ENCODE measurements around the gene GPC6. TPM values are rescaled to one million over a fixed set of nuclear protein-coding genes. Genes with fewer than 3 reads are reported as not detected.
A peak's percentile ranks its signal among the peaks of the same experiment; 100 is the strongest.

The GPC6 gene
- total and polyA plus RNA-seq, 2 experiments from 2014 or later: 26.0 to 92.8 TPM

GRCh38 chr13:94435604-94436226 lies 1209.1 kb downstream of the GPC6 start:
- no peaks in the 10 kb centered on the region for H4K20me1 ChIP-seq (ENCODE audit: insufficient read depth, poor library complexity, severe bottlenecking)
- peak; percentile 60 for DNase-seq (ENCODE audit: low spot score)
- H3K27me3 ChIP-seq: no peaks in the 10 kb centered on the region
- TF ChIP-seq EZH2phosphoT487 (IDR thresholded peaks at IDR 0.05; ENCODE audit: low read depth, severe bottlenecking, unreplicated experiment) (no peak), CTCF (IDR thresholded peaks at IDR 0.05; ENCODE audit: poor library complexity) (peak; percentile 68), EZH2 (IDR thresholded peaks at IDR 0.05; ENCODE audit: borderline replicate concordance) (no peak)
- no peaks in the 10 kb centered on the region for H3K79me2 ChIP-seq
- H2AFZ ChIP-seq: no peak overlapping the region
- WGBS (ENCODE audit: low lambda C conversion rate, missing lambda C conversion rate): 44% methylated on average over 4 of the region's 4 CpGs
- no peak overlapping the region for H3K4me3 ChIP-seq
- no peak overlapping the region for H3K27ac ChIP-seq
- H3K9me2 ChIP-seq (replicated peaks; ENCODE audit: insufficient read depth): no peaks in the 10 kb centered on the region
- H3K9me3 ChIP-seq (ENCODE audit: low read depth): no peaks in the 10 kb centered on the region
- H3K36me3 ChIP-seq (replicated peaks; ENCODE audit: insufficient read depth, low read depth): no peaks in the 10 kb centered on the region
- H3K4me1 ChIP-seq (ENCODE audit: insufficient read depth): peaks cover 11% of the 10 kb centered on the region
- no peak overlapping the region for H3K4me2 ChIP-seq

- Histone ChIP-seq H3K9me3 (ENCODE audit: low read depth) (no peaks in the 10 kb centered on the region), H3K79me2 (no peaks in the 10 kb centered on the region), H3K4me3 (no peak overlapping the region), H3K4me2 (no peak overlapping the region), H3K4me1 (ENCODE audit: insufficient read depth) (no peaks in the 10 kb centered on the region), H3K27me3 (no peaks in the 10 kb centered on the region), H3K9me2 (replicated peaks; ENCODE audit: insufficient read depth) (no peaks in the 10 kb centered on the region), H3K36me3 (replicated peaks; ENCODE audit: insufficient read depth, low read depth) (no peaks in the 10 kb centered on the region), H2AFZ (no peak overlapping the region), H3K27ac (no peak overlapping the region), H4K20me1 (ENCODE audit: insufficient read depth, poor library complexity, severe bottlenecking) (no peaks in the 10 kb centered on the region)
- no peak for TF ChIP-seq EZH2 (IDR thresholded peaks at IDR 0.05; ENCODE audit: borderline replicate concordance)
- no peak for TF ChIP-seq EZH2phosphoT487 (IDR thresholded peaks at IDR 0.05; ENCODE audit: low read depth, severe bottlenecking, unreplicated experiment)
- no peak for TF ChIP-seq CTCF (IDR thresholded peaks at IDR 0.05; ENCODE audit: poor library complexity)
- DNase-seq (ENCODE audit: low spot score): no peak
Observed at GRCh38 chr13:94444826-94445225, 1218.2 kb downstream of the GPC6 start.

- Histone ChIP-seq H3K9me2 (replicated peaks; ENCODE audit: insufficient read depth) (no peaks in the 10 kb centered on the region), H3K9me3 (ENCODE audit: low read depth) (no peaks in the 10 kb centered on the region), H3K27me3 (no peaks in the 10 kb centered on the region), H3K27ac (no peak overlapping the region), H2AFZ (no peak overlapping the region), H3K4me1 (ENCODE audit: insufficient read depth) (no peaks in the 10 kb centered on the region), H3K79me2 (no peaks in the 10 kb centered on the region), H3K36me3 (replicated peaks; ENCODE audit: insufficient read depth, low read depth) (no peaks in the 10 kb centered on the region), H3K4me2 (no peak overlapping the region), H4K20me1 (ENCODE audit: insufficient read depth, poor library complexity, severe bottlenecking) (no peaks in the 10 kb centered on the region), H3K4me3 (no peak overlapping the region)
- no peak for DNase-seq (ENCODE audit: low spot score)
- TF ChIP-seq CTCF (IDR thresholded peaks at IDR 0.05; ENCODE audit: poor library complexity) (no peak), EZH2phosphoT487 (IDR thresholded peaks at IDR 0.05; ENCODE audit: low read depth, severe bottlenecking, unreplicated experiment) (no peak), EZH2 (IDR thresholded peaks at IDR 0.05; ENCODE audit: borderline replicate concordance) (no peak)
Observed at GRCh38 chr13:94454334-94454733, 1227.7 kb downstream of the GPC6 start.

GRCh38 chr13:94454906-94455305 lies 1228.3 kb downstream of the GPC6 start:
- Histone ChIP-seq H2AFZ (no peak overlapping the region), H3K36me3 (replicated peaks; ENCODE audit: insufficient read depth, low read depth) (no peaks in the 10 kb centered on the region), H3K9me2 (replicated peaks; ENCODE audit: insufficient read depth) (no peaks in the 10 kb centered on the region), H3K4me1 (ENCODE audit: insufficient read depth) (no peaks in the 10 kb centered on the region), H3K79me2 (no peaks in the 10 kb centered on the region), H3K27ac (no peak overlapping the region), H3K27me3 (no peaks in the 10 kb centered on the region), H3K9me3 (ENCODE audit: low read depth) (no peaks in the 10 kb centered on the region), H4K20me1 (ENCODE audit: insufficient read depth, poor library complexity, severe bottlenecking) (no peaks in the 10 kb centered on the region), H3K4me2 (no peak overlapping the region), H3K4me3 (no peak overlapping the region)
- no peak for DNase-seq (ENCODE audit: low spot score)
- 66% methylated on average over 2 of the region's 2 CpGs for WGBS (ENCODE audit: low lambda C conversion rate, missing lambda C conversion rate)
- TF ChIP-seq EZH2 (IDR thresholded peaks at IDR 0.05; ENCODE audit: borderline replicate concordance) (no peak), EZH2phosphoT487 (IDR thresholded peaks at IDR 0.05; ENCODE audit: low read depth, severe bottlenecking, unreplicated experiment) (no peak), CTCF (IDR thresholded peaks at IDR 0.05; ENCODE audit: poor library complexity) (no peak)
